GM19438 (cell line): ENCODE results near the gene TMEM134.
"Not testable (repeated sequence)": the region's sequence is repeated elsewhere in the genome, so short reads cannot be mapped to it uniquely, and the experiment has no call there.

Experiments
- ATAC-seq: cut with Tn5 transposase; IDR thresholded peaks from one replicate; pipeline ENCODE4 v1.9.1; 2021; ENCODE audit warnings: low read depth; ENCODE audit not compliant: unreplicated experiment

Gene TMEM134

GRCh38 chr11:67486481-67487195 is 17.6 kb upstream of the TMEM134 start:
- ATAC-seq: no peak

- not testable (repeated sequence) for ATAC-seq
Measured at GRCh38 chr11:67485873-67486361, 16.9 kb upstream of the TMEM134 start.

- no peak for ATAC-seq
Measured at GRCh38 chr11:67484847-67485311, 15.8 kb upstream of the TMEM134 start.

- no peak for ATAC-seq
Measured at GRCh38 chr11:67483831-67484665, 15.0 kb upstream of the TMEM134 start.

GRCh38 chr11:67482827-67483798 is 14.1 kb upstream of the TMEM134 start, which contains the start of gene AIP:
AIP (plus strand) TSS chr11:67483026; CDS start chr11:67483159, 133 bp downstream.
- peak; percentile 57 for ATAC-seq

- ATAC-seq: peak; percentile 2
Measured at GRCh38 chr11:67482275-67482826, 13.3 kb upstream of the TMEM134 start.

- ATAC-seq: not testable (repeated sequence)
Measured at GRCh38 chr11:67477344-67478050, 8.4 kb upstream of the TMEM134 start.

- not testable (repeated sequence) for ATAC-seq
Measured at GRCh38 chr11:67476692-67477091, 7.6 kb upstream of the TMEM134 start.

GRCh38 chr11:67472882-67473281 is 3.8 kb upstream of the TMEM134 start:
- no peak for ATAC-seq

GRCh38 chr11:67470337-67471002 is 1.4 kb upstream of the TMEM134 start:
- no peak for ATAC-seq

GRCh38 chr11:67469508-67469811 is 409 bp upstream of the TMEM134 start:
- no peak for ATAC-seq

- ATAC-seq: no peak
Measured at GRCh38 chr11:67468456-67468758, 644 bp downstream of the TMEM134 start.

- no peak for ATAC-seq
Measured at GRCh38 chr11:67468056-67468455, 995 bp downstream of the TMEM134 start.

- ATAC-seq: no peak
Measured at GRCh38 chr11:67466962-67467771, 1.9 kb downstream of the TMEM134 start.

- ATAC-seq: no peak
Measured at GRCh38 chr11:67466367-67466766, 2.7 kb downstream of the TMEM134 start.

- ATAC-seq: not testable (repeated sequence)
Measured at GRCh38 chr11:67465530-67465929, 3.5 kb downstream of the TMEM134 start.

GRCh38 chr11:67465189-67465510 is 3.9 kb downstream of the TMEM134 start:
- no peak for ATAC-seq

- peak; percentile 44 for ATAC-seq
Measured at GRCh38 chr11:67464411-67465188, 4.5 kb downstream of the TMEM134 start.
